Measurements from ENCODE around the gene RAPSN.

The RAPSN gene

GRCh38 chr11:47448566-47449427, at the start of gene RAPSN:
Gene RAPSN (minus strand): TSS chr11:47449136. CDS start chr11:47448964, 172 bp downstream.
- no peak for DNase-seq

- no peak for DNase-seq
Observed at GRCh38 chr11:47498149-47498548, 49.2 kb upstream of the RAPSN start.

GRCh38 chr11:47496808-47497207, 47.9 kb upstream of the RAPSN start:
- DNase-seq = no peak

GRCh38 chr11:47495856-47496217, 46.9 kb upstream of the RAPSN start:
- no peak for DNase-seq

- no peak for DNase-seq
Observed at GRCh38 chr11:47495011-47495855, 46.3 kb upstream of the RAPSN start.

GRCh38 chr11:47489395-47489755, 40.4 kb upstream of the RAPSN start:
- no peak for DNase-seq

GRCh38 chr11:47488674-47489394, 39.9 kb upstream of the RAPSN start:
- no peak for DNase-seq

- no peak for DNase-seq
Observed at GRCh38 chr11:47488111-47488510, 39.2 kb upstream of the RAPSN start.

GRCh38 chr11:47487421-47487820, 38.5 kb upstream of the RAPSN start:
- no peak for DNase-seq

- no peak for DNase-seq
Observed at GRCh38 chr11:47485107-47485506, 36.2 kb upstream of the RAPSN start.

- DNase-seq = no peak
Observed at GRCh38 chr11:47483457-47483856, 34.5 kb upstream of the RAPSN start.

- DNase-seq = no peak
Observed at GRCh38 chr11:47480762-47481161, 31.8 kb upstream of the RAPSN start.

GRCh38 chr11:47478651-47479329, 29.9 kb upstream of the RAPSN start:
- no peak for DNase-seq

- DNase-seq = no peak
Observed at GRCh38 chr11:47477753-47478152, 28.8 kb upstream of the RAPSN start.

- no peak for DNase-seq
Observed at GRCh38 chr11:47477323-47477722, 28.4 kb upstream of the RAPSN start.

GRCh38 chr11:47470671-47471070, 21.7 kb upstream of the RAPSN start:
- DNase-seq = no peak

GRCh38 chr11:47469361-47470179, 20.6 kb upstream of the RAPSN start:
- DNase-seq = no peak

GRCh38 chr11:47468598-47469214, 19.8 kb upstream of the RAPSN start:
- DNase-seq = no peak

- peak in 4 of 58 donors; percentile 6 to 37 (median 26) for DNase-seq
Observed at GRCh38 chr11:47467357-47467756, 18.4 kb upstream of the RAPSN start.
